LNCAP (cell line): ENCODE results near the gene NEURL4.

ENCODE experiments used
- CTCF ChIP-seq: fragments of 450-650 bp; IDR thresholded peaks from 2 replicates; pipeline ENCODE4 v1.5.1; 2017; ENCODE audit warnings: mild to moderate bottlenecking

The NEURL4 gene

GRCh38 chr17:7314719-7315569, 14.2 kb downstream of the NEURL4 start, which contains the start of gene GPS2:
GPS2 (minus strand) TSS chr17:7315360; CDS start chr17:7315052, 308 bp downstream.
- no peak for TF ChIP-seq CTCF

DNA sequence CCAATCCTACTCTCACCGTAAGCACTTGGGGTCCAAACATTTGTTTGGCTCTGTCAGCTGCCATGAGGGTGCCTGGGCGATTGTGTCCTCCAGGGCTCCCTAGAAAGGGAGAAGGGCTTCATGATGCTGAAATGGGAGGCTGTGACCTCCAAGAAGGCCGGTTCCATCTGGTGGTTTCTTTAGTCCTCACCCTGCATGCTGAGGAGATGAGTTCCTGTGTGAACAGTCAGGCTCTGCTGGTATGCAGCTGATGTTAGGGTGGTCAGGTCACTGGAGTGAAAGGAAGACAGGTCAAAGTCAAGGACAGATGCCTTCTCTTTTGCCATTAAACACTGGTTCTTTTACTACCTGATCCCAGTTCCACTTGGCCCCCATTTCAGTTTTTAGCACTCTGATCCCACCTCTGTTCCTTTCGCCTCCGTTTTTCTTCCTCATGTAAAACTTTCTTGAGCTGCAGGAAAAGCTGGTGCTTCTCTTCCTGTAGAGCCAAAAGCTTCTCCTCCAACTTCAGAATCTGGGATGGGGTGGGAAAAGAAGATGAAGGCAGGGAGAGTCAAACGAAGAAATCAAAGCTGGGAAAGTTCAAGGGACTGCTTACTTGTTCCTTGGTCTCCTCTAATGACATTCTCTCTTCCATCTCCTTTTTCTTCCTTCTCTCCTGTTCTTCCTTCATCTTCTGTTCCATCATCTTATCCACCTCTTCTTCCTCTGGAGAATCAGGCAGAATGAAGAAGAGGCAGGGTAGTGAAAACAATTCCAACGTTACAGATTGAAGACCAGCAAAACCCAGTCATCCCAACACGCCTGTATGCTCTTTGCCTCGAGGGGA, 15.0 kb downstream of the NEURL4 start:
- no peak for TF ChIP-seq CTCF

- no peak for TF ChIP-seq CTCF
These were observed 15.8 kb downstream of the NEURL4 start for GRCh38 chr17:7313088-7313889.

GRCh38 chr17:7312432-7313087, 16.6 kb downstream of the NEURL4 start:
- no peak for TF ChIP-seq CTCF

DNA sequence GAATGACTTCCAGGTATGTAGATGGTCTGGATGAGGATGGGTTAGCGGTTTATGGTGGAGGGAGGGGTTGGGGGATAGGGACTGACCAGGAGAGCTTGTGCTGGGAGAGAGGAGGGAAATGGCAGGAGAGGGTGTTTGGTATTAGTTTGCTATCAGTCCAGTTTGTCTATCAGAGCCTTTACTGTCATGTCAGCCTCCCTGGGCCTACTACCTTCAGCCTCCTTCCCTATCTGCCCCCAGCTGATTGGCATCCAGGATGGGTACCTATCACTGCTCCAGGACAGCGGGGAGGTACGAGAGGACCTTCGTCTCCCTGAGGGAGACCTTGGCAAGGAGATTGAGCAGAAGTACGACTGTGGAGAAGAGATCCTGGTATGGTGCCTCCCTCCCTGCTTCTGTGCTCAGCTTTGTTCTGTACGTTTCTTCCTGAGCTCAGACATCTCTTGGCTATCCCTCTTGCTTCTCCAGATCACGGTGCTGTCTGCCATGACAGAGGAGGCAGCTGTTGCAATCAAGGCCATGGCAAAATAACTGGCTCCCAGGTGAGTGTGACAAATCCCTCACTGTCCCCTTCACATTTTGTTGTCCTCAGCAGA, 17.9 kb downstream of the NEURL4 start:
- TF ChIP-seq CTCF: no peak

DNA sequence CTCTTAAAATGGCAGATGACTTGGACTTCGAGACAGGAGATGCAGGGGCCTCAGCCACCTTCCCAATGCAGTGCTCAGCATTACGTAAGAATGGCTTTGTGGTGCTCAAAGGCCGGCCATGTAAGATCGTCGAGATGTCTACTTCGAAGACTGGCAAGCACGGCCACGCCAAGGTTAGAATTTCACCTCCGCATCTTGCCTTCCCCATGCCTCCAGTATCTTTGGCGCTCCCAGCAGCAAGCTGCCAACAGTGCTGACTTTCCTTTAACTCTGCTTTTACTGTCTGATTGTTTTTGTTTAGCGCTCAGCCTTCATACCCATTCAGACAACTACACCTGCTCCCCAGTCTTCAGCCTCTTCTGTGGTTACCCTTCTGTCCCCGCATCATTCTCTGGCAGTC, 19.5 kb downstream of the NEURL4 start:
- TF ChIP-seq CTCF: no peak
